Measurements from ENCODE around the gene FOXD2. TPM values are rescaled to one million over a fixed set of nuclear protein-coding genes. Genes with fewer than 3 reads are reported as not detected.
A peak's percentile ranks its signal among the peaks of the same experiment; 100 is the strongest.

Gene FOXD2
- total and polyA plus RNA-seq, 8 donors = 0.02 to 0.19 (median 0.07) TPM

- TF ChIP-seq, protein P1, sequence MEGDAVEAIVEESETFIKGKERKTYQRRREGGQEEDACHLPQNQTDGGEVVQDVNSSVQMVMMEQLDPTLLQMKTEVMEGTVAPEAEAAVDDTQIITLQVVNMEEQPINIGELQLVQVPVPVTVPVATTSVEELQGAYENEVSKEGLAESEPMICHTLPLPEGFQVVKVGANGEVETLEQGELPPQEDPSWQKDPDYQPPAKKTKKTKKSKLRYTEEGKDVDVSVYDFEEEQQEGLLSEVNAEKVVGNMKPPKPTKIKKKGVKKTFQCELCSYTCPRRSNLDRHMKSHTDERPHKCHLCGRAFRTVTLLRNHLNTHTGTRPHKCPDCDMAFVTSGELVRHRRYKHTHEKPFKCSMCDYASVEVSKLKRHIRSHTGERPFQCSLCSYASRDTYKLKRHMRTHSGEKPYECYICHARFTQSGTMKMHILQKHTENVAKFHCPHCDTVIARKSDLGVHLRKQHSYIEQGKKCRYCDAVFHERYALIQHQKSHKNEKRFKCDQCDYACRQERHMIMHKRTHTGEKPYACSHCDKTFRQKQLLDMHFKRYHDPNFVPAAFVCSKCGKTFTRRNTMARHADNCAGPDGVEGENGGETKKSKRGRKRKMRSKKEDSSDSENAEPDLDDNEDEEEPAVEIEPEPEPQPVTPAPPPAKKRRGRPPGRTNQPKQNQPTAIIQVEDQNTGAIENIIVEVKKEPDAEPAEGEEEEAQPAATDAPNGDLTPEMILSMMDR (IDR thresholded peaks at IDR 0.05) = no peak
- 92 to 94% methylated on average over 6 of the region's 6 CpGs for WGBS, 2 donors
- H3K4me1 ChIP-seq = no peaks in the 10 kb centered on the region
- peaks cover 0 to 4% (median 0%) of the 10 kb centered on the region in 4 donors for H3K27me3 ChIP-seq
- H3K27ac ChIP-seq = no peak overlapping the region
- FAIRE-seq (no peak), ATAC-seq (no peak), DNase-seq (no peak)
- H3K4me3 ChIP-seq = no peak overlapping the region
- H3K36me3 ChIP-seq = no peaks in the 10 kb centered on the region
- no peaks in the 10 kb centered on the region for H3K9me3 ChIP-seq
- intact Hi-C loops (cut with DNase I) = loop anchor here in 1 of 3 donors (10.0 kb wide), 1 partner anchor 234 kb away; no protein-coding TSS in a partner anchor
Measured at GRCh38 chr1:47418681-47419325, 19.0 kb upstream of the FOXD2 start.

DNA sequence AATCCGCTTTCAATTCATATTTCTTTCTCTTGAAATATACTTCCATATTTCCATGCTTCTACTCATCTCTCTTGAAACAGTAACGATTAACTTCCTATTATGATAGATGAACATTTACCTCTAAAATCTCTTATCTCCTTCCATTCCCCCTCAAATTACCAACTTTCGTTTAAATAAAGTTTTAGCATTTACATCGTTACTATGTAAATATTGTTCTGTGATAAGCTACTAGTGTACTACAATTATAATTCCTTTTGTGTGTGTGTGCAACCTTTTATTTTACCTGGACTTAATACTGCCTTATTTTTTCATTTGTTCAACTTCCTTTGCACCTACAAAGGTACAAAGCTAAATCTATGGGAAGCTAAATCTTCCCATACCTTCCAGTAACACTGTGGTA, 17.3 kb upstream of the FOXD2 start:
- Histone ChIP-seq H3K27ac (no peak overlapping the region), H3K9me3 (no peaks in the 10 kb centered on the region), H3K4me3 (no peak overlapping the region), H3K36me3 (no peaks in the 10 kb centered on the region), H3K4me1 (no peaks in the 10 kb centered on the region), H3K27me3 (peaks cover 0 to 4% (median 0%) of the 10 kb centered on the region in 4 donors)
- TF ChIP-seq, protein P1 (IDR thresholded peaks at IDR 0.05) = no peak
- 51 to 58% methylated on average over 4 of the region's 4 CpGs for WGBS, 2 donors
- no peak for ATAC-seq
- intact Hi-C loops (cut with DNase I) = loop anchor here in 1 of 3 donors (10.0 kb wide), 1 partner anchor 236 kb away; no protein-coding TSS in a partner anchor
- no peak for DNase-seq
- FAIRE-seq = no peak

- H3K27ac ChIP-seq = no peak overlapping the region
- 8 to 9% methylated on average over 2 of the region's 2 CpGs for WGBS, 2 donors
- no peak for DNase-seq
- TF ChIP-seq, protein P1 (IDR thresholded peaks at IDR 0.05) = no peak
- no peak overlapping the region for H3K4me3 ChIP-seq
- H3K9me3 ChIP-seq = no peaks in the 10 kb centered on the region
- intact Hi-C loops (cut with DNase I) = loop anchor here in 1 of 3 donors (10.0 kb wide), 1 partner anchor 239 kb away; no protein-coding TSS in a partner anchor
- no peak for FAIRE-seq
- H3K36me3 ChIP-seq = no peaks in the 10 kb centered on the region
- ATAC-seq = no peak
- no peaks in the 10 kb centered on the region for H3K27me3 ChIP-seq
- no peaks in the 10 kb centered on the region for H3K4me1 ChIP-seq
Measured at GRCh38 chr1:47423872-47424271, 14.0 kb upstream of the FOXD2 start.

- Histone ChIP-seq H3K27ac (no peak overlapping the region), H3K36me3 (no peaks in the 10 kb centered on the region), H3K4me3 (no peak overlapping the region), H3K9me3 (no peaks in the 10 kb centered on the region), H3K27me3 (no peaks in the 10 kb centered on the region), H3K4me1 (no peaks in the 10 kb centered on the region)
- FAIRE-seq (no peak), DNase-seq (peak in 1 of 6 donors; percentile 39), ATAC-seq (peak; percentile 28 to 70 (median 54))
- 6 to 8% methylated on average over 6 of the region's 6 CpGs for WGBS, 2 donors
- intact Hi-C loops (cut with DNase I) = loop anchor here in 1 of 3 donors (10.0 kb wide), 1 partner anchor 240 kb away; no protein-coding TSS in a partner anchor
- TF ChIP-seq, protein P1 (IDR thresholded peaks at IDR 0.05) = peak; percentile 23 to 48 (median 42)
Measured at GRCh38 chr1:47424336-47424982, 13.4 kb upstream of the FOXD2 start.
